B cell (primary cell): ENCODE data around the gene FKBP9. TPM values are rescaled to one million over a fixed set of nuclear protein-coding genes. Genes with fewer than 3 reads are reported as not detected.

Source experiments
- ATAC-seq: fragments of 200-7000 bp; cut with Tn5 transposase; one replicate; pipeline ENCODE4 v1.10.0; 2021; ENCODE audit warnings: low read depth, mild to moderate bottlenecking, moderate number of reproducible peaks, moderate library complexity
- CTCF ChIA-PET: fragments of 350-600 bp; sonication (Branson Sonifier 250); formaldehyde crosslinking; loops from one replicate; lab custom pipeline; 2021; ENCODE audit warnings: antibody characterized with exemption, inconsistent platforms; lab: Charles Lee
- POLR2A ChIA-PET: fragments of 350-600 bp; sonication (Branson Sonifier 250); formaldehyde crosslinking; loops from one replicate; lab custom pipeline; 2021; ENCODE audit warnings: antibody characterized with exemption; lab: Charles Lee
- DNase-seq: peaks from one replicate; pipeline ENCODE4 v3.0.0; 2013
- H2AFZ ChIP-seq: 2 replicates; pipeline ENCODE4 v1.6.1; 2012; ENCODE audit warnings: mild to moderate bottlenecking, low read depth, low read length; ENCODE audit not compliant: insufficient read depth, poor library complexity, severe bottlenecking
- H3K27ac ChIP-seq, 2 donors: 1 replicate in 1 of 2; 2 replicates in 1 of 2; pipeline ENCODE4 v1.5.1; 2012 to 2013; ENCODE audit warnings: low read length in 2 of 2, mild to moderate bottlenecking in 2 of 2, moderate library complexity in 1 of 2
- H3K27me3 ChIP-seq, 4 experiments: fragments of 200-600 bp in 1 of 4; sonication (generic) in 1 of 4; replicated peaks in 1 of 4; 1 replicate in 2 of 4; 2 replicates in 2 of 4; pipeline versions ENCODE4 v1.6.1 to v1.7.0; 2013 to 2016; ENCODE audit warnings: low read length in 3 of 4, mild to moderate bottlenecking in 2 of 4, mixed read lengths in 1 of 4, moderate library complexity in 1 of 4; ENCODE audit not compliant: insufficient read depth in 4 of 4, control insufficient read depth in 3 of 4; ENCODE audit errors: control extremely low read depth in 1 of 4
- H3K36me3 ChIP-seq, 2 experiments: replicated peaks in 1 of 2; 1 replicate in 1 of 2; 2 replicates in 1 of 2; pipeline versions ENCODE4 v1.6.1 to v1.7.1; 2013; ENCODE audit warnings: low read length in 1 of 2; ENCODE audit not compliant: insufficient read depth in 2 of 2, control insufficient read depth in 1 of 2; ENCODE audit errors: control extremely low read depth in 1 of 2, extremely low read depth in 1 of 2
- H3K4me1 ChIP-seq, 2 donors: fragments of 200-600 bp in 1 of 2; sonication (generic) in 1 of 2; 1 replicate in 1 of 2; 2 replicates in 1 of 2; pipeline versions ENCODE4 v1.5.1 to v1.6.1; 2013 to 2017; ENCODE audit warnings: low read length in 2 of 2; ENCODE audit not compliant: control insufficient read depth in 2 of 2, insufficient read depth in 2 of 2
- H3K4me2 ChIP-seq: replicated peaks from 2 replicates; pipeline ENCODE3; 2012; ENCODE audit warnings: mild to moderate bottlenecking, low read depth, low read length; ENCODE audit not compliant: poor library complexity, severe bottlenecking
- H3K4me3 ChIP-seq, 5 experiments: fragments of 200-600 bp in 1 of 5; sonication (generic) in 1 of 5; 1 replicate in 3 of 5; 2 replicates in 2 of 5; pipeline versions ENCODE4 v1.5.1 to v1.7.0; 2011 to 2016; ENCODE audit warnings: low read length in 4 of 5, mild to moderate bottlenecking in 4 of 5, low read depth in 2 of 5, control low read depth in 1 of 5, moderate library complexity in 1 of 5; ENCODE audit not compliant: insufficient read depth in 1 of 5; ENCODE audit errors: control extremely low read depth in 1 of 5, extremely low read depth in 1 of 5
- H3K79me2 ChIP-seq: fragments of 200-600 bp; sonication (generic); one replicate; pipeline ENCODE4 v1.6.0; 2016; ENCODE audit warnings: low read length; ENCODE audit not compliant: control insufficient read depth, insufficient read depth
- H3K9ac ChIP-seq: fragments of 200-600 bp; sonication (generic); 2 replicates; pipeline ENCODE4 v1.6.1; 2017; ENCODE audit warnings: mild to moderate bottlenecking, low read length, moderate library complexity
- H3K9me3 ChIP-seq, 3 donors: one replicate each; pipeline versions ENCODE4 v1.6.1 to v1.7.1; 2013; ENCODE audit warnings: low read length in 2 of 3; ENCODE audit not compliant: control insufficient read depth in 2 of 3, insufficient read depth in 1 of 3; ENCODE audit errors: control extremely low read depth in 1 of 3
- H4K20me1 ChIP-seq: 2 replicates; pipeline ENCODE4 v1.6.0; 2012; ENCODE audit warnings: mild to moderate bottlenecking, low read length; ENCODE audit not compliant: insufficient read depth, control insufficient read depth, poor library complexity, severe bottlenecking
- H3K27ac Mint-ChIP-seq: one replicate; pipeline ENCODE4 v1.8.0; 2021; ENCODE audit warnings: mixed read lengths
- H3K27me3 Mint-ChIP-seq: one replicate; pipeline ENCODE4 v1.8.0; 2021; ENCODE audit warnings: mixed read lengths
- H3K4me1 Mint-ChIP-seq: one replicate; pipeline ENCODE4 v1.8.0; 2021; ENCODE audit warnings: mixed read lengths
- H3K4me3 Mint-ChIP-seq: one replicate; pipeline ENCODE4 v1.8.0; 2021; ENCODE audit warnings: mixed read lengths
- H3K9me3 Mint-ChIP-seq: one replicate; pipeline ENCODE4 v1.8.0; 2022; ENCODE audit warnings: mixed read lengths; ENCODE audit not compliant: insufficient read depth
- EZH2 ChIP-seq: IDR thresholded peaks from 2 replicates; pipeline ENCODE4 v1.6.1; 2012; ENCODE audit warnings: borderline replicate concordance, low read depth, mild to moderate bottlenecking, moderate library complexity, low read length; ENCODE audit not compliant: insufficient read depth, poor library complexity, severe bottlenecking
- WGBS: methylation state at CpG from one replicate; pipeline ENCODE4 v1.1.5; 2013; ENCODE audit warnings: missing lambda C conversion rate; ENCODE audit not compliant: insufficient coverage; 5-methylcytosine and 5-hydroxymethylcytosine counted together
- intact Hi-C: fragments of 100-400 bp; cut with micrococcal nuclease; formaldehyde crosslinking; loops from one replicate; pipeline ENCODE4 v1.10.0; 2022
- polyA plus RNA-seq: library from polyadenylated mRNA; depleted of rRNA; stranded (reverse); fragments of >200 nt; gene quantifications from 2 replicates; pipeline ENCODE4 v1.2.3, GENCODE V29; 2012
- total RNA-seq, 2 donors: library from RNA; stranded (reverse); fragments of 120-200 nt in 1 of 2; gene quantifications; 1 replicate in 1 of 2; 2 replicates in 1 of 2; pipeline versions ENCODE4 v1.2.3 to v1.2.4, GENCODE V29; 2013 to 2022
- TF ChIP-seq, protein P1 (sequence below): fragments of 200-600 bp; IDR thresholded peaks from one replicate; pipeline ENCODE4 v1.8.0; 2022; ENCODE audit warnings: antibody characterized with exemption, mild to moderate bottlenecking

The FKBP9 gene
- total and polyA plus RNA-seq, 2 donors (not counting 1 experiment from before 2014, with no cell fraction given): 0.52 to 0.98 TPM

DNA sequence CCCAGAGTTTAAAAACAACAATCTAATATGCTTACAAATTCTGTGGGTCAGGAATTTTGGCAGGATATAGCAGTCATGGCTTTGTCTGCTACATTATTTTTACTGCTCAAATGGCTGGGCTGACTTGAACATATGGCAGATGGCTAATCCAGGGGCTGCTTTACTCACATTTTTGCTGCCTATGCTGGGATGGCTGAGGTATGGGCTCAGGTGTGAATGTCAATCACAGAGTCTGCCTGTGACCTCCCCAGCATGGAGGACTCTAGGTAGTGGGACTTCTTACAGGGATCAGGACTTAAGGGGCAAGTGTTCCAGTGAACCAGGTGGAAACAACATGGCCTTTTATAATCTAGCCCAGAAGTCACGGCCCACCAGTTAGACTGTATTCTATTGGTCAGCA, 4.4 kb upstream of the FKBP9 start:
- H3K27ac ChIP-seq: no peak overlapping the region
- H3K27me3 ChIP-seq: peaks cover 0 to 19% (median 8%) of the 10 kb centered on the region in 4 experiments
- H3K4me3 ChIP-seq: no peak overlapping the region
- H3K27me3 Mint-ChIP-seq: peaks cover 7% of the 10 kb centered on the region
- no peak overlapping the region for H3K9ac ChIP-seq
- intact Hi-C loops: no loop called here
- H3K9me3 Mint-ChIP-seq: peaks cover 10% of the 10 kb centered on the region
- ATAC-seq (no peak), DNase-seq (no peak)
- no peak overlapping the region for H3K4me2 ChIP-seq
- H3K79me2 ChIP-seq: no peaks in the 10 kb centered on the region
- POLR2A ChIA-PET: no interaction called here
- no peak for TF ChIP-seq EZH2
- TF ChIP-seq, protein P1, sequence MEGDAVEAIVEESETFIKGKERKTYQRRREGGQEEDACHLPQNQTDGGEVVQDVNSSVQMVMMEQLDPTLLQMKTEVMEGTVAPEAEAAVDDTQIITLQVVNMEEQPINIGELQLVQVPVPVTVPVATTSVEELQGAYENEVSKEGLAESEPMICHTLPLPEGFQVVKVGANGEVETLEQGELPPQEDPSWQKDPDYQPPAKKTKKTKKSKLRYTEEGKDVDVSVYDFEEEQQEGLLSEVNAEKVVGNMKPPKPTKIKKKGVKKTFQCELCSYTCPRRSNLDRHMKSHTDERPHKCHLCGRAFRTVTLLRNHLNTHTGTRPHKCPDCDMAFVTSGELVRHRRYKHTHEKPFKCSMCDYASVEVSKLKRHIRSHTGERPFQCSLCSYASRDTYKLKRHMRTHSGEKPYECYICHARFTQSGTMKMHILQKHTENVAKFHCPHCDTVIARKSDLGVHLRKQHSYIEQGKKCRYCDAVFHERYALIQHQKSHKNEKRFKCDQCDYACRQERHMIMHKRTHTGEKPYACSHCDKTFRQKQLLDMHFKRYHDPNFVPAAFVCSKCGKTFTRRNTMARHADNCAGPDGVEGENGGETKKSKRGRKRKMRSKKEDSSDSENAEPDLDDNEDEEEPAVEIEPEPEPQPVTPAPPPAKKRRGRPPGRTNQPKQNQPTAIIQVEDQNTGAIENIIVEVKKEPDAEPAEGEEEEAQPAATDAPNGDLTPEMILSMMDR: no peak
- H3K36me3 ChIP-seq: no peaks in the 10 kb centered on the region
- H3K27ac Mint-ChIP-seq: no peak overlapping the region
- peaks cover 4% of the 10 kb centered on the region for H3K4me1 Mint-ChIP-seq
- H4K20me1 ChIP-seq: no peaks in the 10 kb centered on the region
- CTCF ChIA-PET: no interaction called here
- H3K9me3 ChIP-seq: peaks cover 0 to 17% (median 15%) of the 10 kb centered on the region in 3 donors
- H3K4me3 Mint-ChIP-seq: no peak overlapping the region
- no peak overlapping the region for H2AFZ ChIP-seq
- WGBS: no CpG with 5 or more reads among the region's 1 CpG
- peaks cover 5 to 8% of the 10 kb centered on the region in 2 donors for H3K4me1 ChIP-seq

DNA sequence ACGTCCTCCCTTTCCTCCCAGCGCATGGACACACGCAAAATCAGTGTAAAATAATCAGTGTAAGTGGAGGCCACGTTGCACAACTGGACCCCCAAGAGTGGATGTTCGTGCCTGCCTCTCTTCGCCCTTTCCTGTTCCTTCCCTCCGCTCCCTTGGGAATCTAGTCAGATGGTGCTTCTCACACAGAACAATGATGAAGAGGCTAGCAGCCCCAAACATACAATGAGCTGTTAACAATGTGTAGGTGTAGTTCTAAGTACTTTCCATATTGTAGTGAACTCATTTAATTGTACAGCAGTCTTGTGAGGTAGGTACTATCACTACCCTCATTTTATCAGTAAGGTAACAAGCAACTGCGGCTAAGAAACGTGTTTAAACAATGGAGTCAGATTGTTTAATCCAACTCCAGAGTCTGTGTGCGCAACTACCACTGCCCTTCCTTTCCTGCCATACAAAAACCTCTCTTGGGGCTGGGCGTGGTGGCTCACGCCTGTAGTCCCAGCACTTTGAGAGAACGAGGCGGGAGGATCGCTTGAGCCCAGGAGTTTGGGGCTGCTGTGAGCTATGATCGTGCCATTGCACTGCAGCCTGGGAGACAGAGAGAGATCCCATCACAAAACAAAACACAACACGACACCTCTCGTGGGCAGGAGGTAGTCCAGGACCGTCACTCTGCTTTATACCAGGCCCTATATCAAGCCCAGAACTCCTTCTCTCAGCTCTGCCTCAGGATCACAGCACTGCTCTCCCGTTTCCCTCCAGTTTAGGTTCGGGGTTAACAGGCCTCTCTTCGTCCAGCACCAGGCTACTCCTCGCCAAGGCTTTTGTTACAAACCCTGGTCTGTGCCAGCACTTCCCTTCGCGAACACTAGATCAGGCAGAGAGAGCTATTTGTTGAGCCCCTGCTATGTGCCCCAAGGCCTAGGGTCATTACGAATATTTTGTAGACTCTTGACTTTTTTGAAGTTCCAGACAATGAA, 1.1 kb downstream of the FKBP9 start:
- Histone ChIP-seq H3K9ac (peak overlapping the region; percentile 55), H4K20me1 (no peaks in the 10 kb centered on the region), H3K4me3 (peak overlapping the region in 4 of 5 experiments; percentile 21 to 63 (median 53)), H2AFZ (peak overlapping the region; percentile 76), H3K36me3 (no peaks in the 10 kb centered on the region), H3K27me3 (peaks cover 0 to 27% (median 13%) of the 10 kb centered on the region in 4 experiments), H3K4me2 (peak overlapping the region; percentile 71), H3K27ac (no peak overlapping the region), H3K79me2 (no peaks in the 10 kb centered on the region), H3K4me1 (peaks cover 7 to 11% of the 10 kb centered on the region in 2 donors), H3K9me3 (peaks cover 0 to 5% (median 0%) of the 10 kb centered on the region in 3 donors)
- WGBS: 85% methylated on average over 17 of the region's 26 CpGs
- DNase-seq (no peak), ATAC-seq (no peak)
- TF ChIP-seq, protein P1: no peak
- TF ChIP-seq EZH2: no peak
- intact Hi-C loops: no loop called here
- peaks cover 30% of the 10 kb centered on the region for H3K27me3 Mint-ChIP-seq
- ChIA-PET CTCF (interaction anchor here (0.5 to 1.5 kb wide), 4 partner anchors 16 to 112 kb away, joined by 3 to 5 read pairs (median 4); no protein-coding TSS in a partner anchor), POLR2A (no interaction called here)
- peak overlapping the region; percentile 84 for H3K4me3 Mint-ChIP-seq
- no peaks in the 10 kb centered on the region for H3K9me3 Mint-ChIP-seq
- H3K4me1 Mint-ChIP-seq: peaks cover 7% of the 10 kb centered on the region
- no peak overlapping the region for H3K27ac Mint-ChIP-seq
